GM12878 (cell line): ENCODE data around the gene PRRC2A. TPM values are rescaled to one million over a fixed set of nuclear protein-coding genes. Genes with fewer than 3 reads are reported as not detected.

Experiments
- ATAC-seq: fragments of 200-7000 bp; cut with Tn5 transposase; 3 replicates; pipeline ENCODE4 v1.9.1; 2020; ENCODE audit warnings: mild to moderate bottlenecking, moderate library complexity
- BruUV-seq: library from RNA; stranded (reverse); fragments of 400-500 nt; replicated peaks from 2 replicates; lab custom pipeline; 2021; lab: Mats Ljungman, UMichigan
- CTCF ChIA-PET: fragments of 300-600 bp; sonication (Branson Sonifier 250); formaldehyde crosslinking; extraction: SDS; loops from one replicate; lab custom pipeline; 2021; ENCODE audit warnings: inconsistent platforms; lab: Yijun Ruan, JAX
- POLR2A ChIA-PET: fragments of 350-600 bp; formaldehyde crosslinking; extraction: SDS; loops from one replicate; lab custom pipeline; 2021; ENCODE audit warnings: inconsistent platforms; lab: Charles Lee
- RAD21 ChIA-PET: fragments of 300-600 bp; sonication (Branson Sonifier 250); formaldehyde crosslinking; loops from one replicate; lab custom pipeline; 2023; ENCODE audit warnings: antibody characterized with exemption; ENCODE audit not compliant: unreplicated experiment; lab: Charles Lee
- SMC1A ChIA-PET: fragments of 300-600 bp; sonication (Branson Sonifier 250); formaldehyde crosslinking; loops from one replicate; lab custom pipeline; 2023; ENCODE audit not compliant: unreplicated experiment, uncharacterized antibody; lab: Charles Lee
- DNase-seq: peaks from one replicate; pipeline ENCODE4 v3.0.0-alpha.2; 2011; ENCODE audit warnings: low read depth, low spot score
- FAIRE-seq: peaks from 3 replicates; lab custom pipeline; 2011; peaks lifted over from hg19 to GRCh38; lab: Jason Lieb, UNC
- H2AFZ ChIP-seq: 2 replicates; pipeline ENCODE4 v1.6.0; 2011; ENCODE audit warnings: low read depth, low read length, control low read depth; ENCODE audit not compliant: control insufficient read depth
- H3K27ac ChIP-seq: 2 replicates; pipeline ENCODE4 v1.5.1; 2011; ENCODE audit warnings: control low read depth; ENCODE audit not compliant: control insufficient read depth, insufficient read depth
- H3K27me3 ChIP-seq, 2 experiments: replicated peaks in 1 of 2; 2 replicates each; pipeline versions ENCODE4 v1.6.0 to v1.6.1; 2011; ENCODE audit warnings: low read length in 1 of 2; ENCODE audit not compliant: control insufficient read depth in 2 of 2, insufficient read depth in 2 of 2
- H3K36me3 ChIP-seq, 2 experiments: 2 replicates each; pipeline ENCODE4 v1.5.1; 2011; ENCODE audit warnings: low read length in 1 of 2; ENCODE audit not compliant: control insufficient read depth in 2 of 2, insufficient read depth in 2 of 2
- H3K4me1 ChIP-seq: 2 replicates; pipeline ENCODE4 v1.6.1; 2011; ENCODE audit warnings: mild to moderate bottlenecking, low read length, moderate library complexity, mixed read lengths; ENCODE audit not compliant: control insufficient read depth, insufficient read depth
- H3K4me2 ChIP-seq: 2 replicates; pipeline ENCODE4 v1.6.0; 2011; ENCODE audit warnings: control low read depth; ENCODE audit not compliant: control insufficient read depth, insufficient read depth
- H3K4me3 ChIP-seq: fragments of 200-600 bp; sonication (generic); 2 replicates; pipeline ENCODE4 v1.5.1; 2016
- H3K79me2 ChIP-seq: 2 replicates; pipeline ENCODE4 v1.6.0; 2011; ENCODE audit warnings: low read length; ENCODE audit not compliant: control insufficient read depth, insufficient read depth
- H3K9ac ChIP-seq: 2 replicates; pipeline ENCODE4 v1.8.0; 2011; ENCODE audit warnings: low read length, control low read depth, mixed read lengths; ENCODE audit not compliant: control insufficient read depth, insufficient read depth
- H3K9me3 ChIP-seq: replicated peaks from 3 replicates; pipeline ENCODE4 v1.5.1; 2011; ENCODE audit warnings: mild to moderate bottlenecking, low read length; ENCODE audit not compliant: control insufficient read depth, insufficient read depth
- H4K20me1 ChIP-seq: 2 replicates; pipeline ENCODE4 v1.6.0; 2011; ENCODE audit not compliant: control insufficient read depth, insufficient read depth
- ATF3 ChIP-seq: IDR thresholded peaks from 2 replicates; pipeline ENCODE4 v1.6.1; 2011; ENCODE audit warnings: low read depth, mild to moderate bottlenecking, low read length, moderate library complexity, borderline replicate concordance; ENCODE audit errors: extremely low read depth
- CREM ChIP-seq: IDR thresholded peaks from 2 replicates; pipeline ENCODE4 v1.6.1; 2014; ENCODE audit warnings: antibody characterized with exemption, low read depth
- CTCF ChIP-seq, 3 experiments: IDR thresholded peaks in 2 of 3; conservative IDR thresholded peaks in 1 of 3; 2 replicates each; pipeline ENCODE4 v1.5.1; 2011; ENCODE audit warnings: low read depth in 3 of 3, low read length in 3 of 3, mild to moderate bottlenecking in 3 of 3, control low read depth in 2 of 3, moderate library complexity in 2 of 3, inconsistent platforms in 1 of 3, mixed read lengths in 1 of 3; ENCODE audit not compliant: control insufficient read depth in 2 of 3, insufficient read depth in 1 of 3; ENCODE audit errors: extremely low read depth in 1 of 3
- PKNOX1 ChIP-seq: fragments of 450-650 bp; IDR thresholded peaks from 2 replicates; pipeline ENCODE4 v1.6.1; 2016; ENCODE audit warnings: mild to moderate bottlenecking
- POLR2AphosphoS5 ChIP-seq: IDR thresholded peaks from 2 replicates; pipeline ENCODE4 v1.6.1; 2011; ENCODE audit warnings: mild to moderate bottlenecking, low read length, inconsistent platforms
- RAD21 ChIP-seq: IDR thresholded peaks from 2 replicates; pipeline ENCODE4 v1.6.1; 2011; ENCODE audit warnings: mild to moderate bottlenecking, low read depth, low read length, moderate library complexity; ENCODE audit not compliant: insufficient read depth
- RELB ChIP-seq: fragments of 450-650 bp; IDR thresholded peaks from 2 replicates; pipeline ENCODE4 v1.6.1; 2017; ENCODE audit warnings: low read depth, mild to moderate bottlenecking, moderate library complexity
- SMARCA5 ChIP-seq: fragments of 450-650 bp; IDR thresholded peaks from 2 replicates; pipeline ENCODE4 v1.6.1; 2017; ENCODE audit warnings: mild to moderate bottlenecking
- TCF12 ChIP-seq: IDR thresholded peaks from 2 replicates; pipeline ENCODE4 v1.6.1; 2011; ENCODE audit warnings: low read depth, mild to moderate bottlenecking, low read length
- WRNIP1 ChIP-seq: IDR thresholded peaks from 2 replicates; pipeline ENCODE4 v1.6.1; 2011; ENCODE audit warnings: low read depth, low read length, improper control_type of control experiment, borderline replicate concordance
- YY1 ChIP-seq: IDR thresholded peaks from 2 replicates; pipeline ENCODE4 v1.6.1; 2011; ENCODE audit warnings: low read depth, mild to moderate bottlenecking, low read length
- ZNF384 ChIP-seq: IDR thresholded peaks from 2 replicates; pipeline ENCODE4 v1.6.1; 2012; ENCODE audit warnings: low read depth, mild to moderate bottlenecking, low read length, improper control_type of control experiment, borderline replicate concordance
- WGBS: methylation state at CpG from one replicate; pipeline ENCODE4 v1.1.6; 2016; ENCODE audit warnings: low lambda C conversion rate; ENCODE audit not compliant: insufficient replicate concordance, insufficient coverage; ENCODE audit errors: missing lambda C conversion rate; 5-methylcytosine and 5-hydroxymethylcytosine counted together
- in situ Hi-C: fragments of 300-500 bp; cut with MboI; formaldehyde crosslinking; loops from 9 replicates; pipeline ENCODE4 v1.14.3; 2018; ENCODE audit warnings: mixed read lengths
- intact Hi-C: fragments of 100-400 bp; cut with micrococcal nuclease; formaldehyde crosslinking; loops from one replicate; pipeline ENCODE4 v1.14.2; 2022; ENCODE audit not compliant: unreplicated experiment
- polyA plus RNA-seq, 11 experiments: library from polyadenylated mRNA; depleted of rRNA in 4 of 11; unstranded in 6 of 11; stranded (reverse) in 5 of 11; fragments of >200 nt; fragmentation: Nextera tagmentation in 4 of 11; fragmentation: Illumina TruSeq in 1 of 11; extraction: Ambion mirVana in 4 of 11; extraction: Trizol in 1 of 11; gene quantifications; 1 replicate in 1 of 11; 2 replicates in 10 of 11; pipeline versions ENCODE4 v1.2.1 to v1.2.3, GENCODE V29; 2011 to 2016; ENCODE audit warnings: inconsistent platforms in 2 of 11, missing spikeins in 2 of 11, low read depth in 1 of 11
- total RNA-seq, 4 experiments: library from RNA; depleted of rRNA in 3 of 4; stranded (reverse); fragments of >200 nt in 3 of 4; fragmentation: Illumina TruSeq in 1 of 4; extraction: Trizol in 1 of 4; gene quantifications; 2 replicates each; pipeline versions ENCODE4 v1.2.1 to v1.2.3, GENCODE V29; 2013 to 2021

Gene PRRC2A
- total and polyA plus RNA-seq, 10 of the 15 experiments (the other 5 are each of a cell fraction or from before 2014, with no cell fraction given), result 0.40 to 244 (median 61.3) TPM

- TF ChIP-seq RELB (peak; percentile 68; the same call in 1 of the 2 replicates), ZNF384 (no peak), POLR2AphosphoS5 (peak; percentile 45; the same call in 1 of the 2 replicates), TCF12 (peak; percentile 80), PKNOX1 (no peak), CREM (no peak)
These were observed 38.3 kb upstream of the PRRC2A start, which contains the start of gene LTB (continued) for GRCh38 chr6:31582230-31582643.

- intact Hi-C loops (no loop called here), in situ Hi-C loops (no loop called here)
- Histone ChIP-seq H3K36me3 (no peaks in the 10 kb centered on the region; a peak in 1 of 4 replicates), H4K20me1 (no peaks in the 10 kb centered on the region), H3K27me3 (no peaks in the 10 kb centered on the region), H3K4me1 (peaks cover 46% of the 10 kb centered on the region), H3K4me2 (peak overlapping the region; percentile 60), H3K79me2 (peaks cover 25% of the 10 kb centered on the region), H3K27ac (peak overlapping the region; percentile 75), H3K4me3 (no peak overlapping the region), H3K9ac (0 out of 2 replicates have a peak overlapping the region, but pooled peaks have one; percentile 51), H2AFZ (no peak overlapping the region; the same call in 1 of the 2 replicates), H3K9me3 (no peaks in the 10 kb centered on the region)
- CTCF ChIA-PET, result interaction anchor here (1.3 to 31.0 kb wide), 5 partner anchors 5 to 91 kb away, joined by 3 to 2098 read pairs (median 789); partner anchors contain the start of genes ATP6V1G2, DDX39B, LST1 and LTA
- DNase-seq, result no peak
- SMC1A ChIA-PET, result interaction anchor here (0.8 to 45.5 kb wide), 6 partner anchors 10 to 153 kb away, joined by 3 to 1989 read pairs (median 30); partner anchors contain the start of genes ATP6V1G2, DDX39B, LTA and NCR3
- POLR2A ChIA-PET, result interaction anchor here (0.6 to 17.1 kb wide), 6 partner anchors 10 to 91 kb away, joined by 3 to 282 read pairs (median 90); partner anchors contain the start of genes ATP6V1G2, LTA, NCR3 and NFKBIL1
- RAD21 ChIA-PET, result interaction anchor here (1.8 to 17.5 kb wide), 5 partner anchors 10 to 93 kb away, joined by 5 to 620 read pairs (median 53); partner anchors contain the start of genes ATP6V1G2, LTA, NCR3 and NFKBIL1
- no peak for FAIRE-seq
- no TSS peak for BruUV-seq
- ATAC-seq, result peak; percentile 34
- WGBS, result 42% methylated on average over 2 of the region's 2 CpGs
- TF ChIP-seq SMARCA5, result peak; percentile 36; the same call in 1 of the 2 replicates
- TF ChIP-seq RAD21, result peak; percentile 53
- TF ChIP-seq CTCF (IDR thresholded peaks at IDR 0.05 in 2 of 3, conservative IDR thresholded peaks at IDR 0.05 in 1 of 3; ENCODE audit: control insufficient read depth in 2 of 3, extremely low read depth in 1 of 3, insufficient read depth in 1 of 3, low read depth in 3 of 3, low read length in 3 of 3), result peak; percentile 39 to 76 (median 67)
- TF ChIP-seq ATF3, result no peak
- peak; percentile 58 for TF ChIP-seq PKNOX1
- 0 out of 2 replicates have a peak, but pooled peaks have one; percentile 22 for TF ChIP-seq YY1
- TF ChIP-seq WRNIP1, result 0 out of 2 replicates have a peak, but pooled peaks have one; percentile 41
These were observed 35.0 kb upstream of the PRRC2A start for GRCh38 chr6:31585491-31585890.
